ENCODE results near the gene PRM1. TPM values are rescaled to one million over a fixed set of nuclear protein-coding genes. Genes with fewer than 3 reads are reported as not detected.

The PRM1 gene
- total and polyA plus RNA-seq, 4 donors: not detected

GRCh38 chr16:11233727-11234376 is 47.3 kb downstream of the PRM1 start:
- ATAC-seq (ENCODE audit: insufficient read depth, low FRiP score) (no peak), DNase-seq (no peak)
- no peak for TF ChIP-seq CTCF (IDR thresholded peaks at IDR 0.05; ENCODE audit: control extremely low read depth, extremely low read depth)
- no peak overlapping the region for H3K9ac ChIP-seq (ENCODE audit: insufficient read depth in 1 of 2, low read length in 2 of 2)
- no peaks in the 10 kb centered on the region for H3K9me3 ChIP-seq (ENCODE audit: control insufficient read depth in 4 of 4, insufficient read depth in 3 of 4, low read length in 3 of 4)
- 67 to 80% methylated on average over 8 of the region's 8 CpGs for WGBS, 2 donors
- H3K4me3 ChIP-seq: no peak overlapping the region
- H3K4me1 ChIP-seq (ENCODE audit: control insufficient read depth in 5 of 5, insufficient read depth in 5 of 5, low read length in 5 of 5): peaks cover 0 to 9% (median 0%) of the 10 kb centered on the region in 5 donors
- H3K36me3 ChIP-seq (ENCODE audit: control insufficient read depth in 4 of 4, insufficient read depth in 4 of 4, low read length in 4 of 4): no peaks in the 10 kb centered on the region
- H3K27me3 ChIP-seq (ENCODE audit: control insufficient read depth in 3 of 3, insufficient read depth in 3 of 3, low read length in 2 of 3): no peaks in the 10 kb centered on the region
- H3K27ac ChIP-seq (ENCODE audit: low read depth in 1 of 2, low read length in 1 of 2): no peak overlapping the region

GRCh38 chr16:11232852-11233726 is 48.0 kb downstream of the PRM1 start:
- Histone ChIP-seq H3K9me3 (ENCODE audit: control insufficient read depth in 4 of 4, insufficient read depth in 3 of 4, low read length in 3 of 4) (no peaks in the 10 kb centered on the region), H3K27me3 (ENCODE audit: control insufficient read depth in 3 of 3, insufficient read depth in 3 of 3, low read length in 2 of 3) (no peaks in the 10 kb centered on the region), H3K9ac (ENCODE audit: insufficient read depth in 1 of 2, low read length in 2 of 2) (no peak overlapping the region), H3K27ac (ENCODE audit: low read depth in 1 of 2, low read length in 1 of 2) (peak overlapping the region in 1 of 2 donors; percentile 27), H3K4me1 (ENCODE audit: control insufficient read depth in 5 of 5, insufficient read depth in 5 of 5, low read length in 5 of 5) (peaks cover 0 to 9% (median 0%) of the 10 kb centered on the region in 5 donors), H3K36me3 (ENCODE audit: control insufficient read depth in 4 of 4, insufficient read depth in 4 of 4, low read length in 4 of 4) (no peaks in the 10 kb centered on the region), H3K4me3 (no peak overlapping the region)
- TF ChIP-seq CTCF (IDR thresholded peaks at IDR 0.05; ENCODE audit: control extremely low read depth, extremely low read depth): no peak
- WGBS, 2 donors: 17 to 39% methylated on average over 30 to 35 of the region's 35 CpGs
- ATAC-seq (ENCODE audit: insufficient read depth, low FRiP score): no peak
- DNase-seq: peak; percentile 40 to 67 (median 57)

- Histone ChIP-seq H3K4me1 (ENCODE audit: control insufficient read depth in 5 of 5, insufficient read depth in 5 of 5, low read length in 5 of 5) (peaks cover 0 to 9% (median 0%) of the 10 kb centered on the region in 5 donors), H3K9me3 (ENCODE audit: control insufficient read depth in 4 of 4, insufficient read depth in 3 of 4, low read length in 3 of 4) (no peaks in the 10 kb centered on the region), H3K27me3 (ENCODE audit: control insufficient read depth in 3 of 3, insufficient read depth in 3 of 3, low read length in 2 of 3) (no peaks in the 10 kb centered on the region), H3K27ac (ENCODE audit: low read depth in 1 of 2, low read length in 1 of 2) (no peak overlapping the region), H3K36me3 (ENCODE audit: control insufficient read depth in 4 of 4, insufficient read depth in 4 of 4, low read length in 4 of 4) (no peaks in the 10 kb centered on the region), H3K4me3 (no peak overlapping the region), H3K9ac (ENCODE audit: insufficient read depth in 1 of 2, low read length in 2 of 2) (no peak overlapping the region)
- no peak for ATAC-seq (ENCODE audit: insufficient read depth, low FRiP score)
- 93 to 95% methylated on average over 1 to 2 of the region's 3 CpGs for WGBS, 2 donors
- no peak for DNase-seq
- TF ChIP-seq CTCF (IDR thresholded peaks at IDR 0.05; ENCODE audit: control extremely low read depth, extremely low read depth): no peak
These were observed 48.8 kb downstream of the PRM1 start for GRCh38 chr16:11232302-11232851.

Measured in lung (tissue), 12 donors.